OCI-LY1 (cell line): Measurements from ENCODE around the gene SNRPF.

Experiments
- H2AFZ ChIP-seq: fragments of 200-600 bp; sonication (generic), shearing (Covaris generic); 2 replicates; pipeline ENCODE4 v1.6.0; 2014; ENCODE audit warnings: antibody characterized with exemption, mild to moderate bottlenecking, low read length
- H3F3A ChIP-seq: fragments of 200-600 bp; sonication (generic), shearing (Covaris generic); 2 replicates; pipeline ENCODE4 v1.6.0; 2014; ENCODE audit warnings: mild to moderate bottlenecking, antibody characterized with exemption, low read length, moderate library complexity; ENCODE audit not compliant: insufficient read depth
- H3K27ac ChIP-seq: fragments of 200-600 bp; sonication (generic); 2 replicates; pipeline ENCODE4 v1.5.1; 2014; ENCODE audit warnings: low read length, mixed run types, mild to moderate bottlenecking, low read depth; ENCODE audit not compliant: poor library complexity, severe bottlenecking
- H3K27me3 ChIP-seq: fragments of 200-600 bp; sonication (generic); 2 replicates; pipeline ENCODE4 v1.6.0; 2014; ENCODE audit warnings: antibody characterized with exemption, mild to moderate bottlenecking, low read length, moderate library complexity; ENCODE audit not compliant: insufficient read depth
- H3K36me3 ChIP-seq: fragments of 200-600 bp; sonication (generic); 2 replicates; pipeline ENCODE4 v1.6.1; 2014; ENCODE audit warnings: mild to moderate bottlenecking, antibody characterized with exemption, low read length, moderate library complexity, mixed read lengths; ENCODE audit not compliant: insufficient read depth
- H3K4me1 ChIP-seq: fragments of 200-600 bp; sonication (generic); 2 replicates; pipeline ENCODE4 v1.5.1; 2014; ENCODE audit warnings: mild to moderate bottlenecking, low read length, moderate library complexity; ENCODE audit not compliant: insufficient read depth, severe bottlenecking
- H3K4me2 ChIP-seq: fragments of 200-600 bp; sonication (generic), shearing (Covaris generic); 2 replicates; pipeline ENCODE4 v1.6.1; 2014; ENCODE audit warnings: low read length
- H3K4me3 ChIP-seq: fragments of 200-600 bp; sonication (generic); 2 replicates; pipeline ENCODE4 v1.5.1; 2014; ENCODE audit warnings: low read length, low read depth, mild to moderate bottlenecking, mixed read lengths; ENCODE audit not compliant: poor library complexity, severe bottlenecking
- H3K79me2 ChIP-seq: fragments of 200-600 bp; shearing (Covaris generic); 2 replicates; pipeline ENCODE4 v1.6.1; 2016; ENCODE audit warnings: mixed run types, low read length, mixed read lengths; ENCODE audit not compliant: insufficient read depth
- H3K9ac ChIP-seq: fragments of 200-600 bp; sonication (generic), shearing (Covaris generic); 2 replicates; pipeline ENCODE4 v1.6.1; 2014; ENCODE audit warnings: mild to moderate bottlenecking, low read length, mixed read lengths
- H3K9me2 ChIP-seq: fragments of 200-600 bp; sonication (generic), shearing (Covaris generic); 2 replicates; pipeline ENCODE4 v1.6.1; 2014; ENCODE audit warnings: low read depth, mild to moderate bottlenecking, low read length, mixed read lengths
- H3K9me3 ChIP-seq: fragments of 200-600 bp; shearing (Covaris generic); 2 replicates; pipeline ENCODE4 v1.6.1; 2014; ENCODE audit warnings: low read length, mixed read lengths
- H4K20me1 ChIP-seq: fragments of 200-600 bp; sonication (generic), shearing (Covaris generic); 2 replicates; pipeline ENCODE4 v1.6.0; 2016; ENCODE audit warnings: mild to moderate bottlenecking, low read length; ENCODE audit not compliant: insufficient read depth
- EZH2 ChIP-seq: fragments of 200-600 bp; sonication (generic), shearing (Covaris generic); IDR thresholded peaks from 2 replicates; pipeline ENCODE4 v1.8.0; 2017; ENCODE audit warnings: borderline replicate concordance, mixed run types, mild to moderate bottlenecking, antibody characterized with exemption, low read length, moderate library complexity, mixed read lengths
- TF ChIP-seq, protein P1 (sequence below): fragments of 200-600 bp; sonication (generic), shearing (Covaris generic); IDR thresholded peaks from 2 replicates; pipeline ENCODE4 v1.5.1; 2017; ENCODE audit warnings: mild to moderate bottlenecking, antibody characterized with exemption, low read length, moderate library complexity, mixed read lengths

The SNRPF gene

DNA sequence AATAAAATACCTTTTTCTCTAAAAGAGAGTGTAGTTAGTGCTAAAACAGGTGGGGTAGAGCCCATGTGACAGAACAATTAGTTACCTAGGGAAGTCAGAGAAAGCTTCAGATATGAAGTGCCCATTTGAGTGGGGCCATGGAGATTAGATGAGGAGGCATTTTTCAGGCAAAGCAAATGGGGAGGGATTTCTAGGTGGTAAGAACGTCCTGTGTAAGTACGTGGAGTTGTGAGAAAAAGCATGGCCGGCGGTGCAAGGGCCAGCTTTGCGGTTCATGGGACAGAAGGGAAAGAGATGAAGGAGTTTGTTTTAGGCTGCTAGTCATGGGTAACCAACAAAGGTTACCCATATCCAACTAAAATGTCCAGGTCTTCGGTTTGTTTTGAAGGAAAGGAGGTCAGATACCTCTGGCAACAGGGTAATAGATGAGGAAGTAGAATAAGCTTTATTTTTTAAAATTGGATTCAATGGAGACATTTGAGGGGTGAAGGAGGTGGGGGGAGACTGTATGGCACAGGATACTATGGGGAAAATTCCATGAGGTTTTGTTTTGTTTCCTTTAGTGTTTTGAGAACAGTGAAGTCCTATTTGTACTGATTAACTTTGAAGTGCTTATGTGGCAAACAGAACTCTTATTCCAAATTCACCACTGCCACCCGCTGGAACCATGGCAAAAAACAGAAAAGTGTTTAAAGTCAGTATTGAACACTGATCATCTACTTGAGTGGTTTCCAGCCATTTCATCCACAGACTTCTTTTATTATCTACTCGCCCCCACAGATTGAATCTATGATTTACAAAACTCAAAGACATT is 10.0 kb upstream of the SNRPF start:
- H4K20me1 ChIP-seq: no peaks in the 10 kb centered on the region
- H3F3A ChIP-seq: no peaks in the 10 kb centered on the region
- no peaks in the 10 kb centered on the region for H3K79me2 ChIP-seq
- no peak overlapping the region for H2AFZ ChIP-seq
- H3K4me1 ChIP-seq: no peaks in the 10 kb centered on the region
- no peak overlapping the region for H3K4me2 ChIP-seq
- H3K36me3 ChIP-seq: no peaks in the 10 kb centered on the region
- H3K9me2 ChIP-seq: no peaks in the 10 kb centered on the region
- H3K9me3 ChIP-seq: no peaks in the 10 kb centered on the region
- H3K4me3 ChIP-seq: no peak overlapping the region
- no peaks in the 10 kb centered on the region for H3K27me3 ChIP-seq
- no peak overlapping the region for H3K9ac ChIP-seq
- TF ChIP-seq, protein P1, sequence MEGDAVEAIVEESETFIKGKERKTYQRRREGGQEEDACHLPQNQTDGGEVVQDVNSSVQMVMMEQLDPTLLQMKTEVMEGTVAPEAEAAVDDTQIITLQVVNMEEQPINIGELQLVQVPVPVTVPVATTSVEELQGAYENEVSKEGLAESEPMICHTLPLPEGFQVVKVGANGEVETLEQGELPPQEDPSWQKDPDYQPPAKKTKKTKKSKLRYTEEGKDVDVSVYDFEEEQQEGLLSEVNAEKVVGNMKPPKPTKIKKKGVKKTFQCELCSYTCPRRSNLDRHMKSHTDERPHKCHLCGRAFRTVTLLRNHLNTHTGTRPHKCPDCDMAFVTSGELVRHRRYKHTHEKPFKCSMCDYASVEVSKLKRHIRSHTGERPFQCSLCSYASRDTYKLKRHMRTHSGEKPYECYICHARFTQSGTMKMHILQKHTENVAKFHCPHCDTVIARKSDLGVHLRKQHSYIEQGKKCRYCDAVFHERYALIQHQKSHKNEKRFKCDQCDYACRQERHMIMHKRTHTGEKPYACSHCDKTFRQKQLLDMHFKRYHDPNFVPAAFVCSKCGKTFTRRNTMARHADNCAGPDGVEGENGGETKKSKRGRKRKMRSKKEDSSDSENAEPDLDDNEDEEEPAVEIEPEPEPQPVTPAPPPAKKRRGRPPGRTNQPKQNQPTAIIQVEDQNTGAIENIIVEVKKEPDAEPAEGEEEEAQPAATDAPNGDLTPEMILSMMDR: 0 out of 2 replicates have a peak, but pooled peaks have one; percentile 12
- no peak for TF ChIP-seq EZH2
- H3K27ac ChIP-seq: no peak overlapping the region

DNA sequence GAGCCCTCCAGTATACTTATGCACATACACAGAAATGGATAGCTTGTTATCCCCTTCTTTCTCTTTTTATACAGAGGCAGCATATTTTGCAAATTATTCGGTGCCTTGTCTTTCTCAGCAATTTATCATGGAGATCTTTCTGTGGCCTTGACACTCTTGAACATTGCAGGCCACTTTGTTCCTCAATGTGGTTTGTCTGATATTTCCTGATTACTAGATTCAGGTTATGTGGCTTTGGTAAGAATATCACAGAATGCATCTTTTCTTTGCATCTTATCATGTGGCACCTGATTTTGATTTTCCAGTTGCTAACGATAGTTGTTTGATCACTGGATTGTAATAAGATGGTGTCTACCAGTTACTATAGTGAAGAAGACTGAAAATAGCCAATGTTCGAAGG is 7.1 kb upstream of the SNRPF start:
- H3K4me3 ChIP-seq: no peak overlapping the region
- no peaks in the 10 kb centered on the region for H3K9me3 ChIP-seq
- no peak overlapping the region for H3K4me2 ChIP-seq
- H3K4me1 ChIP-seq: no peaks in the 10 kb centered on the region
- no peaks in the 10 kb centered on the region for H4K20me1 ChIP-seq
- H3K9me2 ChIP-seq: no peaks in the 10 kb centered on the region
- no peaks in the 10 kb centered on the region for H3K79me2 ChIP-seq
- no peak for TF ChIP-seq EZH2
- TF ChIP-seq, protein P1: no peak
- no peak overlapping the region for H2AFZ ChIP-seq
- no peaks in the 10 kb centered on the region for H3K36me3 ChIP-seq
- H3F3A ChIP-seq: no peaks in the 10 kb centered on the region
- no peak overlapping the region for H3K9ac ChIP-seq
- H3K27me3 ChIP-seq: no peaks in the 10 kb centered on the region
- H3K27ac ChIP-seq: no peak overlapping the region

DNA sequence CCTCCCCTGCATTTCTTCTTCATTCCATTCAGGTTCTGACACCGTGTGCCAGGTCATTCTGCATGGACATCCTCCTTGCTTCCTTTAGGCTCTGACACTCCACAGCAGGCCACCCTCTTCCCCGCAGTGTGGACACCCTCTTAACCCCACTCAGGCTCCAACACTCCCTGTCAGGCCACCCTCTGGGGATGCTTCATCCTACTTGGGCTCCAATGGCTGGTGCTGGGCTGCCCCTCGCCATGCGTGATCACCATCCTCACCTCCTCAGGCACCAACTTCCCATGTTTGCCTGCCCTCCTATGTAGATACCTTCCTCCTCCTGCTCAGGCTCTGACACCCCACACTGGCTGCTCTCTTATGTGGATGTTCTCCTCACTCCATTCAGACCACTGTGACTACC is 6.6 kb upstream of the SNRPF start:
- no peaks in the 10 kb centered on the region for H3F3A ChIP-seq

More for the DNA sequence above, 6.6 kb upstream of the SNRPF start:
- no peaks in the 10 kb centered on the region for H3K9me2 ChIP-seq
- no peak overlapping the region for H2AFZ ChIP-seq
- no peaks in the 10 kb centered on the region for H3K9me3 ChIP-seq
- H3K9ac ChIP-seq: no peak overlapping the region
- H3K79me2 ChIP-seq: no peaks in the 10 kb centered on the region
- no peak overlapping the region for H3K27ac ChIP-seq
- no peak overlapping the region for H3K4me3 ChIP-seq
- H4K20me1 ChIP-seq: no peaks in the 10 kb centered on the region
- no peak overlapping the region for H3K4me2 ChIP-seq
- TF ChIP-seq, protein P1: no peak
- no peak for TF ChIP-seq EZH2
- no peaks in the 10 kb centered on the region for H3K27me3 ChIP-seq
- H3K36me3 ChIP-seq: no peaks in the 10 kb centered on the region
- no peaks in the 10 kb centered on the region for H3K4me1 ChIP-seq
